ENCODE measurements around the gene MRC1.

DNA sequence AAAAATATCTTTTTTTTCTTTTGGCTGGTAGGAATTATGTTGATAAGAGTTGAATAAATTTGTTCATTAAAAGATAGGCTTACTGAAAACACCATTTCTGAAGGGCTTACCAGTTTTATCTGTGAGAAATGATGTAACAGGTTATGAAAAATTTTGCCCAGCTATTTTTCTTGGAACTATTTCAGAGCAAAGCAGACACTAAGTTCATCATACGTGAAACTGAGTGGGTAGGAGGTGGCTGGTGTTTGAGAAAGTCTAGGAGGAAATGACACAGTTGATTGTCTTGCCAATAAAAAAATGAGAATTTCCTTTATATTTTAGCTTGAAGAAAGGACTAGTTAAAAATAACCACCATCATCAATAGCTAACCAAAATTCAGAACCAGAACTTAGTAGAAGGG is 6.2 kb upstream of the MRC1 start:
- TF ChIP-seq, protein P1, sequence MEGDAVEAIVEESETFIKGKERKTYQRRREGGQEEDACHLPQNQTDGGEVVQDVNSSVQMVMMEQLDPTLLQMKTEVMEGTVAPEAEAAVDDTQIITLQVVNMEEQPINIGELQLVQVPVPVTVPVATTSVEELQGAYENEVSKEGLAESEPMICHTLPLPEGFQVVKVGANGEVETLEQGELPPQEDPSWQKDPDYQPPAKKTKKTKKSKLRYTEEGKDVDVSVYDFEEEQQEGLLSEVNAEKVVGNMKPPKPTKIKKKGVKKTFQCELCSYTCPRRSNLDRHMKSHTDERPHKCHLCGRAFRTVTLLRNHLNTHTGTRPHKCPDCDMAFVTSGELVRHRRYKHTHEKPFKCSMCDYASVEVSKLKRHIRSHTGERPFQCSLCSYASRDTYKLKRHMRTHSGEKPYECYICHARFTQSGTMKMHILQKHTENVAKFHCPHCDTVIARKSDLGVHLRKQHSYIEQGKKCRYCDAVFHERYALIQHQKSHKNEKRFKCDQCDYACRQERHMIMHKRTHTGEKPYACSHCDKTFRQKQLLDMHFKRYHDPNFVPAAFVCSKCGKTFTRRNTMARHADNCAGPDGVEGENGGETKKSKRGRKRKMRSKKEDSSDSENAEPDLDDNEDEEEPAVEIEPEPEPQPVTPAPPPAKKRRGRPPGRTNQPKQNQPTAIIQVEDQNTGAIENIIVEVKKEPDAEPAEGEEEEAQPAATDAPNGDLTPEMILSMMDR (IDR thresholded peaks at IDR 0.05; ENCODE audit: extremely low read depth in 1 of 2, insufficient read depth in 1 of 2, low read depth in 1 of 2, low read length in 2 of 2) = no peak
- TF ChIP-seq JUN (IDR thresholded peaks at IDR 0.05; ENCODE audit: borderline replicate concordance, insufficient read depth, insufficient read length, low read depth) = no peak
